Stomach (tissue), 9 donors: ENCODE data around the gene DPF3. TPM values are rescaled to one million over a fixed set of nuclear protein-coding genes. Genes with fewer than 3 reads are reported as not detected.

Source experiments
- DNase-seq, 2 donors: peaks; one replicate each; pipeline versions ENCODE4 v3.0.0 to v3.0.0-alpha.2; 2013 to 2019
- H3K27ac ChIP-seq, 5 donors: fragments of 200-600 bp in 4 of 5; sonication (generic) in 4 of 5; one replicate each; pipeline ENCODE4 v1.5.1; 2013 to 2019; ENCODE audit warnings: mild to moderate bottlenecking in 1 of 5, moderate library complexity in 1 of 5
- H3K27me3 ChIP-seq, 3 donors: fragments of 200-600 bp; sonication (generic); one replicate each; pipeline ENCODE4 v1.5.1; 2017 to 2019; ENCODE audit warnings: mixed run types in 1 of 3
- H3K36me3 ChIP-seq, 4 donors: fragments of 200-600 bp; sonication (generic); 1 replicate in 3 of 4; 2 replicates in 1 of 4; pipeline ENCODE4 v1.5.1; 2016 to 2019
- H3K4me1 ChIP-seq, 4 donors: fragments of 200-600 bp; sonication (generic); one replicate each; pipeline ENCODE4 v1.5.1; 2016 to 2019
- H3K4me3 ChIP-seq, 4 donors: fragments of 200-600 bp; sonication (generic) in 3 of 4; one replicate each; pipeline ENCODE4 v1.5.1; 2016 to 2019; ENCODE audit warnings: mild to moderate bottlenecking in 1 of 4
- H3K9me3 ChIP-seq, 4 donors: fragments of 200-600 bp; sonication (generic); one replicate each; pipeline ENCODE4 v1.5.1; 2016 to 2019
- EP300 ChIP-seq: sonication (generic); formaldehyde crosslinking; IDR thresholded peaks from one replicate; pipeline ENCODE4 v1.6.1; 2017; ENCODE audit warnings: antibody characterized with exemption
- POLR2A ChIP-seq, 4 donors: fragments of 450-650 bp; IDR thresholded peaks; one replicate each; pipeline ENCODE4 v1.6.1; 2016; ENCODE audit warnings: antibody characterized with exemption in 4 of 4, control low read depth in 2 of 4, mild to moderate bottlenecking in 1 of 4, moderate library complexity in 1 of 4
- POLR2AphosphoS5 ChIP-seq, 3 donors: sonication (generic); formaldehyde crosslinking; IDR thresholded peaks; one replicate each; pipeline ENCODE4 v1.6.1; 2016; ENCODE audit warnings: antibody characterized with exemption in 3 of 3
- WGBS, 5 donors: extraction: QIAGEN DNeasy Blood & Tissue Kit in 3 of 5; methylation state at CpG; one replicate each; pipeline versions ENCODE4 v1.1.5 to v1.1.7; 2013 to 2018; 5-methylcytosine and 5-hydroxymethylcytosine counted together
- intact Hi-C: fragments of 100-400 bp; cut with DNase I; formaldehyde crosslinking; loops from one replicate; pipeline ENCODE4 v1.15.1; 2023; ENCODE audit warnings: low total_unique reads
- polyA plus RNA-seq, 3 donors: library from polyadenylated mRNA; stranded (reverse); fragments of 200-250 nt; gene quantifications; one replicate each; pipeline ENCODE4 v1.2.3, GENCODE V29; 2013
- total RNA-seq, 5 donors: library from RNA; depleted of rRNA; stranded (reverse); fragments of >200 nt; gene quantifications; one replicate each; pipeline versions ENCODE4 v1.1.0 to v1.2.3, GENCODE V29; 2014 to 2016
- TF ChIP-seq, protein P1 (sequence below), 7 experiments: fragments of 450-650 bp in 4 of 7; fragments of 200-600 bp in 3 of 7; sonication (generic) in 3 of 7; IDR thresholded peaks; one replicate each; pipeline ENCODE4 v1.5.1; 2016 to 2019; ENCODE audit warnings: antibody characterized with exemption in 7 of 7, control low read depth in 2 of 7, mild to moderate bottlenecking in 1 of 7
- donor health status: healthy with polysubstance abuse.
- donor health status: Bipolar disorder and iron deficiency.
- donor health status: healthy.

The DPF3 gene
- total and polyA plus RNA-seq, 8 donors, result 0.20 to 113 (median 3.7) TPM

DNA sequence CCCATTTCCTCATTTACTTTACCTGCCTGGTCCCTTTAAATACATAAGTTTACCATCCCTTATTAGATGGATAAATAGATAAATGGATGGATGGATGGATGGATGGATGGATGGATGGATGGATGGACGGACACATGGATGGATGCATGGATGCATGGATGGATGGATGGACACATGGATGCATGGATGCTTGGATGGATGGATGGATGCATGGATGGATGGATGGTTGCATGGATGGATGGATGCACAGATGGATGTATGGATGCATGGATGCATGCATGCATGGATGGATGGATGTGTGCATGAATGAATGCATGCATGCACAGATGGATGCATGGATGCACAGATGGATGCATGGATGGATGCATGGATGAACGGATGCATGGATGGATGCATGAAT, 93.6 kb downstream of the DPF3 start:
- TF ChIP-seq EP300 (no peak), POLR2A (IDR thresholded peaks at IDR 0.05) (no peak), POLR2AphosphoS5 (IDR thresholded peaks at IDR 0.05) (no peak)
- TF ChIP-seq, protein P1, sequence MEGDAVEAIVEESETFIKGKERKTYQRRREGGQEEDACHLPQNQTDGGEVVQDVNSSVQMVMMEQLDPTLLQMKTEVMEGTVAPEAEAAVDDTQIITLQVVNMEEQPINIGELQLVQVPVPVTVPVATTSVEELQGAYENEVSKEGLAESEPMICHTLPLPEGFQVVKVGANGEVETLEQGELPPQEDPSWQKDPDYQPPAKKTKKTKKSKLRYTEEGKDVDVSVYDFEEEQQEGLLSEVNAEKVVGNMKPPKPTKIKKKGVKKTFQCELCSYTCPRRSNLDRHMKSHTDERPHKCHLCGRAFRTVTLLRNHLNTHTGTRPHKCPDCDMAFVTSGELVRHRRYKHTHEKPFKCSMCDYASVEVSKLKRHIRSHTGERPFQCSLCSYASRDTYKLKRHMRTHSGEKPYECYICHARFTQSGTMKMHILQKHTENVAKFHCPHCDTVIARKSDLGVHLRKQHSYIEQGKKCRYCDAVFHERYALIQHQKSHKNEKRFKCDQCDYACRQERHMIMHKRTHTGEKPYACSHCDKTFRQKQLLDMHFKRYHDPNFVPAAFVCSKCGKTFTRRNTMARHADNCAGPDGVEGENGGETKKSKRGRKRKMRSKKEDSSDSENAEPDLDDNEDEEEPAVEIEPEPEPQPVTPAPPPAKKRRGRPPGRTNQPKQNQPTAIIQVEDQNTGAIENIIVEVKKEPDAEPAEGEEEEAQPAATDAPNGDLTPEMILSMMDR (IDR thresholded peaks at IDR 0.05), result no peak
- WGBS, 5 donors, result 67 to 96% (median 92%) methylated on average over 2 of the region's 2 CpGs
- intact Hi-C loops, result no loop called here
- Histone ChIP-seq H3K9me3 (no peaks in the 10 kb centered on the region), H3K27me3 (no peaks in the 10 kb centered on the region), H3K4me1 (no peaks in the 10 kb centered on the region), H3K36me3 (no peaks in the 10 kb centered on the region), H3K27ac (no peak overlapping the region), H3K4me3 (no peak overlapping the region)
- no peak for DNase-seq

DNA sequence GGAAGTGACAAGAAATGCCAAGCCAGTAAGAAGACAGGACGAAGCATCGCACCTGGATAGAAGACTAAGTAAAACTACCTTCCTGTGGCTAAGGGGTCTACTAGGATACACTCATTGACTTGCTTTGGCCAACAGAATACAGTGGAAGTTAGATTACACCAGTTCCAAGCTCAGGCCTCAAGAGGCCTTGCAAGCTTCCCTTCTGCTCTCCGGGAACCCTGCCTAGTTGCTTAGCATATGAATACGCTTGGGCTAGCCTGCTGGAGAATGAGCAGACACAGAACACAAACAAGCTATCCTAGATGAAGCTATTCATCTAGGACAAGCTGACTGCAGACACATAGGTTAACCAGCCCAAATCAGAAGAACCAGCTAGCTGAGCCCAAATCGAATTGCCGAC, 97.0 kb downstream of the DPF3 start:
- WGBS, 5 donors, result 87 to 94% (median 93%) methylated on average over 6 of the region's 6 CpGs
- intact Hi-C loops, result no loop called here
- no peak for TF ChIP-seq POLR2A (IDR thresholded peaks at IDR 0.05)
- no peak for TF ChIP-seq POLR2AphosphoS5 (IDR thresholded peaks at IDR 0.05)
- TF ChIP-seq, protein P1 (IDR thresholded peaks at IDR 0.05), result no peak
- no peak for TF ChIP-seq EP300

DNA sequence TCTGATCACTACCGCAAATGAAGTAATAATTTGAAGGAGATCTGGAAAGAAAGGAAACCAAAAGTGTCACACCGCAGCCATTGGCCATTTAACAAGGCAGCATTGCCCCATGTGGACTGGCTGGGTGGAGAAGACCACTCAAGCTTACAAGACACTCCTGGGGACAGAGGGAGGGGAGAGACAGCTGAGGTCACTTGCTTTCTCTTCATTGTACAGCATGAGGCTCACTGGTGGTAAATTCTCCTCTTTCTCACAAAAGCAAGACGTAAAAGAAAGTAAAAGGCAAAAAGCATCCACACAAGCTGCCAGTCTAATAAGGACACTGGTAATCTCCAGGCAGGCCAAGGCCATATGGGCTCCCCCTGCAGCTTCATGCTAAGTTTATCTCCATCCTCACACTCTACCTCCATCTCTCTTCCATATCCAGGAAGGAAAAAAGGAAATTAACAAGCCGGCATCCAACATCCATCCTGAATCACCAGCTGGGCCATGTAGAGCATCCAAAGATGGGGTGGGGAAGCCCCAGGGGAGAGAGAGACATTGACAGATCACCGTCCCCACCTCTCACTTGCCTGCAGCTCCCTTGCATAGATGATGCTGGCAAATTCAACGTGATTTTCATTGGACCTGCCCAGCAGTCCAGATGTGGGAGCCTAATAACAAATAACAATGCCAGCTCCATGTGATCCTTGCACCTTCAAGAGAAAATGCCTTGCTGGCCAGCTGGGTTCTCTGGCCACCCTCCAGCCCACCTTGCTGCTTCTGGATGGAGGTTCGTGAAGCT, 100.6 kb downstream of the DPF3 start:
- H3K4me3 ChIP-seq, result no peak overlapping the region
- no peaks in the 10 kb centered on the region for H3K36me3 ChIP-seq
- H3K27ac ChIP-seq, result no peak overlapping the region
- no peak for TF ChIP-seq POLR2AphosphoS5 (IDR thresholded peaks at IDR 0.05)
- no peak for TF ChIP-seq EP300
- TF ChIP-seq, protein P1 (IDR thresholded peaks at IDR 0.05), result no peak
- TF ChIP-seq POLR2A (IDR thresholded peaks at IDR 0.05), result no peak
- DNase-seq, result no peak
- no peaks in the 10 kb centered on the region for H3K9me3 ChIP-seq
- no peaks in the 10 kb centered on the region for H3K4me1 ChIP-seq
- 75 to 88% (median 83%) methylated on average over 7 of the region's 7 CpGs for WGBS, 5 donors
- intact Hi-C loops, result no loop called here
- peaks cover 0 to 7% (median 0%) of the 10 kb centered on the region in 3 donors for H3K27me3 ChIP-seq

More for the DNA sequence above, 97.0 kb downstream of the DPF3 start:
- no peaks in the 10 kb centered on the region for H3K4me1 ChIP-seq
- DNase-seq, result no peak
- H3K27ac ChIP-seq, result no peak overlapping the region
- no peaks in the 10 kb centered on the region for H3K36me3 ChIP-seq
- H3K4me3 ChIP-seq, result no peak overlapping the region
- peaks cover 0 to 2% (median 0%) of the 10 kb centered on the region in 3 donors for H3K27me3 ChIP-seq
- no peaks in the 10 kb centered on the region for H3K9me3 ChIP-seq

DNA sequence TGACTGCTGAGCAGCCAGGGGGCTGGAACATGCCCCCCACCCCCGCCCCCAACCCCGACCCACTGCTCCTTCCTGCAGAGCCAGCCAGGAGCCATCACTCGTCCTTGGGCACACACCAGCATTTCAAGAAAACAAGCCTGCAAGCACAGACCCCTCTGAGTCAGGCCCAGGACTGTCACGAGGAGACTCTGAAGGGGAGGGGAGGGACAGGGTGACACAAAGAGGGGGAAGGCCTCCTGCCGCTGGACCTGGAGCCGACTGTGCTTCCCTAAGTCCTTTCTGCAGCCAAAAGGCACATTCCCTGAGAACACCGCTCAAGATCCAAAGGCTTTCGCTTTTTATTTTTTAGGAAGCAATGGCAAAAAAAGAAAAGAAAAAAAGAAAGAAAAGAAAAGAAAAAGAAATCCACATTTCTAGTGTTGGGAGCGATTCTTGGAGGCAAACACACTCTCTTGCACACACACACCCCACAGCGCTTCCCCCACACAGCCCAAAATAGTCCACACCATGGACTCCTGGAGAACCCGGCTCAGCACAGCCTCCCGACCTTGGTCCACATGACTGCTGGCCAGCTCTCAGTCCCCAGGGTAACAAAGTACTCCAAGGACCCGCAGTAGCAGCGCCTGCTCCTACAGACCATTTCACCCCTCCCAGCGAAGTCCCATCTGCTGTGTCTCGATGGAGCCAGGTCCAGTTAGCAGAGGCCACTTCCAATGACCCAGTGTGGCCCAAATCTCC, 101.7 kb downstream of the DPF3 start:
- Histone ChIP-seq H3K27ac (no peak overlapping the region), H3K9me3 (no peaks in the 10 kb centered on the region), H3K27me3 (peaks cover 0 to 7% (median 0%) of the 10 kb centered on the region in 3 donors), H3K36me3 (no peaks in the 10 kb centered on the region), H3K4me1 (no peaks in the 10 kb centered on the region), H3K4me3 (no peak overlapping the region)
- no peak for DNase-seq
- WGBS, 5 donors, result 60 to 65% (median 62%) methylated on average over 13 to 16 of the region's 16 CpGs
- intact Hi-C loops, result no loop called here
- no peak for TF ChIP-seq POLR2A (IDR thresholded peaks at IDR 0.05)
- TF ChIP-seq, protein P1 (IDR thresholded peaks at IDR 0.05), result no peak
- TF ChIP-seq POLR2AphosphoS5 (IDR thresholded peaks at IDR 0.05), result no peak
- no peak for TF ChIP-seq EP300
